GM21619 (cell line): ENCODE data around the gene BPI.
"Not testable (repeated sequence)": the region's sequence is repeated elsewhere in the genome, so short reads cannot be mapped to it uniquely, and the experiment has no call there.

ENCODE experiments used
- ATAC-seq: cut with Tn5 transposase; IDR thresholded peaks from one replicate; pipeline ENCODE4 v1.9.1; 2021; ENCODE audit not compliant: unreplicated experiment

The BPI gene

GRCh38 chr20:38331814-38332213 is 27.9 kb downstream of the BPI start:
- ATAC-seq = no peak

GRCh38 chr20:38334016-38334415 is 30.1 kb downstream of the BPI start:
- ATAC-seq = no peak

GRCh38 chr20:38336726-38337125 is 32.8 kb downstream of the BPI start:
- no peak for ATAC-seq

GRCh38 chr20:38337561-38338140 is 33.7 kb downstream of the BPI start:
- no peak for ATAC-seq

- ATAC-seq = no peak
These were observed 35.0 kb downstream of the BPI start for GRCh38 chr20:38338849-38339520.

GRCh38 chr20:38339521-38339896 is 35.6 kb downstream of the BPI start:
- ATAC-seq = not testable (repeated sequence)

- no peak for ATAC-seq
These were observed 36.0 kb downstream of the BPI start for GRCh38 chr20:38339997-38340396.

GRCh38 chr20:38340693-38341092 is 36.7 kb downstream of the BPI start:
- no peak for ATAC-seq

GRCh38 chr20:38342216-38342615 is 38.3 kb downstream of the BPI start:
- ATAC-seq = no peak

GRCh38 chr20:38342713-38343310 is 38.9 kb downstream of the BPI start:
- ATAC-seq = no peak

- ATAC-seq = no peak
These were observed 39.6 kb downstream of the BPI start for GRCh38 chr20:38343311-38344106.

- ATAC-seq = no peak
These were observed 40.2 kb downstream of the BPI start for GRCh38 chr20:38344107-38344701.

- ATAC-seq = no peak
These were observed 41.7 kb downstream of the BPI start for GRCh38 chr20:38345643-38346042.

GRCh38 chr20:38346247-38346651 is 42.3 kb downstream of the BPI start, which contains the start of gene LBP:
LBP (plus strand) TSS chr20:38346482; CDS start chr20:38346517, 35 bp downstream.
- ATAC-seq = no peak

GRCh38 chr20:38346741-38347140 is 42.8 kb downstream of the BPI start:
- no peak for ATAC-seq

GRCh38 chr20:38349856-38350255 is 45.9 kb downstream of the BPI start:
- no peak for ATAC-seq

- no peak for ATAC-seq
These were observed 47.2 kb downstream of the BPI start for GRCh38 chr20:38350879-38351775.

GRCh38 chr20:38353316-38353715 is 49.4 kb downstream of the BPI start:
- no peak for ATAC-seq

GRCh38 chr20:38354227-38354626 is 50.3 kb downstream of the BPI start:
- no peak for ATAC-seq
